HFFc6 (cell line): ENCODE data around the gene TRPM2. TPM values are rescaled to one million over a fixed set of nuclear protein-coding genes. Genes with fewer than 3 reads are reported as not detected.

Experiments used
- DNase-seq: peaks from one replicate; pipeline ENCODE4 v3.0.0-alpha.2; 2018
- H3K27ac Mint-ChIP-seq: 2 replicates; pipeline ENCODE4 v1.8.0; 2020; ENCODE audit warnings: mild to moderate bottlenecking, mixed read lengths
- H3K27me3 Mint-ChIP-seq: 2 replicates; pipeline ENCODE4 v1.8.0; 2021; ENCODE audit warnings: mild to moderate bottlenecking, moderate library complexity, mixed read lengths; ENCODE audit not compliant: insufficient read depth
- H3K36me3 Mint-ChIP-seq: 2 replicates; pipeline ENCODE4 v1.8.0; 2021; ENCODE audit warnings: low read depth, mixed read lengths
- H3K4me1 Mint-ChIP-seq: 2 replicates; pipeline ENCODE4 v1.8.0; 2020; ENCODE audit warnings: low read depth, mixed read lengths
- H3K4me3 Mint-ChIP-seq: 2 replicates; pipeline ENCODE4 v1.8.0; 2020; ENCODE audit warnings: mild to moderate bottlenecking, moderate library complexity, mixed read lengths
- H3K9me3 Mint-ChIP-seq: 2 replicates; pipeline ENCODE4 v1.8.0; 2020; ENCODE audit warnings: mild to moderate bottlenecking, mixed read lengths
- total RNA-seq, 6 experiments: library from RNA; stranded (reverse); fragmentation: NEBNext Ultra II Directional; extraction: Animal tissue kit (Norgen Biotek cat#: 25700); gene quantifications; 2 replicates in 1 of 6; 3 replicates in 5 of 6; pipeline ENCODE4 v1.2.3, GENCODE V29; 2021
- TF ChIP-seq, protein P1 (sequence below): fragments of 200-600 bp; sonication (generic); IDR thresholded peaks from 2 replicates; pipeline ENCODE4 v1.5.0; 2021; ENCODE audit warnings: antibody characterized with exemption, mild to moderate bottlenecking

TRPM2 gene
- total RNA-seq, 6 experiments from 2014 or later = 0.09 to 0.31 (median 0.20) TPM; not detected in 2

DNA sequence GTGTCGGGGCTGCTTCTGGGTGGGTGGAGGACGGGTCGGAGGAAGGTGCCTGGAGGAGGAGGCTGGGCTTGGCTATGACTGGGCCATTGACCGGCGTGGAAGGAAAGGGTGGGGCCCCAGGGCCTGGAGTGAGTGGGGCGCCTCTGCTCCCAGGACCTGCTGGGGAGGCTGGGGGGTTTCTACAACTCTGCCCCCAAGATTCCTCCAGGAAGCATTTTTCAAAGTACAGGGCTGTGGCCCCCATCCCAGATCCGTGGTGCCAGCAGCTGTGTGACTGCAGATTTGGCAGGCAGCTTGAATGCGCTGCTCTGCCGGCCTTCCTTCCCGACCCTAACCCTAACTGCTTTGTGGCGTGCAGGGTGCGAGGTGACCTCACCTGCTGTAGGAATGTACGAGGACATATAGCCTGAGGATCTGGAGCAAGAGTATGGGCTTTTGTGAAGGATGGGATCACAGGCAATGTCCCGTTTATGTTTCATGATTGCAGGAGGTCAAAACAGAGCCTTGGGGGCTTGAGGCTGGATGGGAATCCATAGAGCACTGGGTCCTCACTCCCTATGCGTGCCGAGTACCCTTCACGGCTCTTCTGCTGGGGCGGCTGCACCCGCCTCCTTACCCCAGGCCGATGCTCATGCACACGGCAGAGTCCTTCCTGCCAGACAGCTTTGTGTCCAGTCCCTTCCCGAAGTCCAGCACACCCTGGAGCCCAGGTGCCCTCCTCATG is 24.7 kb downstream of the TRPM2 start:
- H3K36me3 Mint-ChIP-seq = peaks cover 9% of the 10 kb centered on the region; the same call in 1 of the 2 replicates
- H3K4me3 Mint-ChIP-seq = no peak overlapping the region
- TF ChIP-seq, protein P1, sequence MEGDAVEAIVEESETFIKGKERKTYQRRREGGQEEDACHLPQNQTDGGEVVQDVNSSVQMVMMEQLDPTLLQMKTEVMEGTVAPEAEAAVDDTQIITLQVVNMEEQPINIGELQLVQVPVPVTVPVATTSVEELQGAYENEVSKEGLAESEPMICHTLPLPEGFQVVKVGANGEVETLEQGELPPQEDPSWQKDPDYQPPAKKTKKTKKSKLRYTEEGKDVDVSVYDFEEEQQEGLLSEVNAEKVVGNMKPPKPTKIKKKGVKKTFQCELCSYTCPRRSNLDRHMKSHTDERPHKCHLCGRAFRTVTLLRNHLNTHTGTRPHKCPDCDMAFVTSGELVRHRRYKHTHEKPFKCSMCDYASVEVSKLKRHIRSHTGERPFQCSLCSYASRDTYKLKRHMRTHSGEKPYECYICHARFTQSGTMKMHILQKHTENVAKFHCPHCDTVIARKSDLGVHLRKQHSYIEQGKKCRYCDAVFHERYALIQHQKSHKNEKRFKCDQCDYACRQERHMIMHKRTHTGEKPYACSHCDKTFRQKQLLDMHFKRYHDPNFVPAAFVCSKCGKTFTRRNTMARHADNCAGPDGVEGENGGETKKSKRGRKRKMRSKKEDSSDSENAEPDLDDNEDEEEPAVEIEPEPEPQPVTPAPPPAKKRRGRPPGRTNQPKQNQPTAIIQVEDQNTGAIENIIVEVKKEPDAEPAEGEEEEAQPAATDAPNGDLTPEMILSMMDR = no peak
- H3K27me3 Mint-ChIP-seq = peaks cover 14% of the 10 kb centered on the region
- H3K4me1 Mint-ChIP-seq = no peaks in the 10 kb centered on the region
- peaks cover 49% of the 10 kb centered on the region; the same call in 1 of the 2 replicates for H3K9me3 Mint-ChIP-seq
- H3K27ac Mint-ChIP-seq = no peak overlapping the region
- no peak for DNase-seq

DNA sequence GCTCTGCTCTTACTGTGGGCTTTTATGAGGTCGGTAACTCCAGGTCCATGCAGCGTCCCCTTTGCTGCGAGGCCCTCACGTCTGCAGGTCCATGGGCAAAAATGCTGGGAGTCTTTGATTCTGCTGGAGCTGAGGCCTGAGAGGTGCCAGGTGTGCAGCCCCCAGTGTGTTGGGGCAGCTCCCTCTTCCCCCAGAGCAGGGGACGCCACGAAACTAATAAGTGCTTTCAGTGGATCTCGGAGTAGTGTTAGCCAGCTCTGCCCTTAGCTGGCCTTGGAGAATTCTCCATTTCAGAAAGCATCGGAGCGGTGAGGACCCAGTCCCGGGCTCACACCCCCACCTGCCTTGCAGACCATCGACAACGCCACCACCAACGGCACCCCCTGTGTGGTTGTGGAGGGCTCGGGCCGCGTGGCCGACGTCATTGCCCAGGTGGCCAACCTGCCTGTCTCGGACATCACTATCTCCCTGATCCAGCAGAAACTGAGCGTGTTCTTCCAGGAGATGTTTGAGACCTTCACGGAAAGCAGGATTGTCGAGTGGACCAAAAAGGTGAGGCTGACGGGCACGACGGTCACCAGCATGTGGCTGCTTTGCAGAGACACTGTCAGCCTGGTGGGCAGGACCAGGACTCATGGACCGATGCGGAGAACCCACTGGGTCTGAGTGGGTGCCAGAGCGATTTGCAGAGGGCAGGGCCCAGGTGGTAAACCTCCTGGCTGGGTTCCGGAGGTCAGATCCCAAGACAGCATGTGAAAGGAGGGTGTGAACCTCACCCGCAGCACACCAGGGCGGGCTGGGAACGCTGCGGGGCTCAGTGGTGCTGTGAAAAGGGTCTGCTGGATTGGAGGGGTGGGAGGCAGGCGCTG is 25.5 kb downstream of the TRPM2 start:
- no peak for DNase-seq
- Mint-ChIP-seq H3K36me3 (peaks cover 9% of the 10 kb centered on the region; the same call in 1 of the 2 replicates), H3K27ac (no peak overlapping the region)

DNA sequence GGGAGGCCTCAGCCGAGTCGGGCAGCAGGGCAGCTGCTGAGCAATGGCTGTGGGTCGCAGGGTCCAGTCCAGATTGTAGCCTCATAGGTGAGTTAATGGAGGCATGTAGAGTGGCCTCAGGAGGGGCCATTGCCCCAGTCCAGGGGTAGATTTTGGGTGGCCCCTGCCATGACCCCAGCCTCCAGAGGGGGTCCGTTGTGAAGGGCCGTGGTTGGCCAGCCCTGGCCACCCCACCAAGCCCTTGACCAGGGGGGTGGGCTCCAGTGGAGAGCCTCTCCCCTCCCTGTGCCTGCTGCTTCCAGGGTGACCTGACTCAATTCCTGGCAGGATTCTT is 26.1 kb downstream of the TRPM2 start:
- no peaks in the 10 kb centered on the region for H3K4me1 Mint-ChIP-seq
- H3K9me3 Mint-ChIP-seq = peaks cover 59% of the 10 kb centered on the region
- H3K36me3 Mint-ChIP-seq = peaks cover 9% of the 10 kb centered on the region; the same call in 1 of the 2 replicates
- no peak overlapping the region for H3K4me3 Mint-ChIP-seq
- no peak for DNase-seq
- TF ChIP-seq, protein P1 = no peak
- no peak overlapping the region for H3K27ac Mint-ChIP-seq
- H3K27me3 Mint-ChIP-seq = peaks cover 11% of the 10 kb centered on the region

More for the DNA sequence above, 25.5 kb downstream of the TRPM2 start:
- Mint-ChIP-seq H3K9me3 (peaks cover 54% of the 10 kb centered on the region), H3K4me1 (no peaks in the 10 kb centered on the region), H3K4me3 (no peak overlapping the region), H3K27me3 (peaks cover 12% of the 10 kb centered on the region)
- TF ChIP-seq, protein P1 = no peak

DNA sequence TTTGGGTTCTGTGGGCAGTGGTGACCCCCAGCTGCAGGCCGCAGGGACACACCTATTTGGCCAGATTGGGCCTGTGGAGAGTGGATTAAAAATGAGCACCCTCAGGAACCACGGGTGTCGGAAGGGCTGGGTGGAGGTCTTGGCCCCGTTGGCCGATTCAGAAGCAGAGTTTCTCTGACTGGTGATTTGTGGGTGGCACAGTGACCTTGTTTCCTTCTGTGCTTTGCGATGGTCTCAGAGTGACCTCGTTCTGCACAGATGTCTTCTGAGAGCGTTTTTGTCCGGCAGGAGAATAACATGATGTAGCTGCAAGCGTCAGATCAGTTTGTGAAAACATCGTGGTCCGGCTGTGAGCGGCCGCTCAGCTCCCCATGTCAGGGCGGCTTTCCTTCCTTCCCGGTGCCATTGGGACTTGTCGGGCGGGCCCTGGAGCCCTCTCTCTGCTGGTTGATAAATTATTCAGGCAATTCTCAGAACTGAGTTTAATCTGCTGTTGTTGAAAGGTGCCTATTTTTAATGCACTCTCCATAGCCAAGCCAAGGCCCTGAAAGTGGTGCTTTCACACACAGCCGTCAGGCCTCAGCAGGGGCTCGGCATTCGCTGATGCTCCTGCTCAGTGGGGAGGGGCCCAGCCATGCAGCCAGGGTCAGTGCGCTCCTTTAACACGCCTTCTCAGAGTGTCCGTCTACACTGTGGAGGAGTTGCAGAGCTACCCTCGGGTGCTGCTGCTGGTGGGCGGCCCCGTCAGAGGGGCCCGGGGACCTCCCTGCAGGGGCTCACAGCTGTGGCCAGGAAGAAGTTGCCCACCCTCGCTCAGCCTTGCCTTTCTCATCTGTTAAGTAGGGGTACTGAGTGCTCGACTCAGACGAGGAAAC is 26.8 kb downstream of the TRPM2 start:
- no peak overlapping the region for H3K4me3 Mint-ChIP-seq
- H3K27ac Mint-ChIP-seq = no peak overlapping the region
- DNase-seq = no peak
- H3K27me3 Mint-ChIP-seq = peaks cover 7% of the 10 kb centered on the region
- H3K4me1 Mint-ChIP-seq = no peaks in the 10 kb centered on the region
- H3K36me3 Mint-ChIP-seq = peaks cover 7% of the 10 kb centered on the region
- TF ChIP-seq, protein P1 = no peak
- peaks cover 59% of the 10 kb centered on the region for H3K9me3 Mint-ChIP-seq

DNA sequence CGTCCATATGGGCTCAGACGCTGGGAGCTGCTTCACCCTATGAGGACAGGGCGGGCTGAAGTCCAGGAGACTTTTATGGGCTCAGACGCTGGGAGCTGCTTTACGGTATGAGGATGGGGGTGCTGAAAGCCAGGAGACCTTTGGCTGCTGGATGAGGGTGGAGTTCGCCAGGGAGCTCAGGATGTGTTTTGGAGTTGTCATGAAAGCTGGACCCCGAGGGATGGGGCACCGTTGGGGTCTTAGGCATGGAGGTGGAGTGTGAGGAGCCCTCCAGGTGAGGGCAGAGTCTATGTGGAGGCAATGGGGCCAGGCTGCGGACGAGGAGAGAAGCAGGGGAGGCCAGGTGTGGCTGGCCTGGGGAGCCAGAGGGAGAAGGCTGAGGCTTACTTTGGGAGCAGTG is 27.5 kb downstream of the TRPM2 start:
- no peak overlapping the region for H3K4me3 Mint-ChIP-seq
- TF ChIP-seq, protein P1 = no peak
- peaks cover 7% of the 10 kb centered on the region for H3K27me3 Mint-ChIP-seq
- DNase-seq = no peak
- H3K27ac Mint-ChIP-seq = no peak overlapping the region
- H3K9me3 Mint-ChIP-seq = peaks cover 59% of the 10 kb centered on the region
- H3K36me3 Mint-ChIP-seq = peaks cover under 1% of the 10 kb centered on the region; the same call in 1 of the 2 replicates
- no peaks in the 10 kb centered on the region for H3K4me1 Mint-ChIP-seq
